HepG2 (cell line): ENCODE data around the gene GLG1. TPM values are rescaled to one million over a fixed set of nuclear protein-coding genes. Genes with fewer than 3 reads are reported as not detected.
A peak's percentile ranks its signal among the peaks of the same experiment; 100 is the strongest.

Experiments
- ATAC-seq: fragments of 200-7000 bp; cut with Tn5 transposase; 3 replicates; pipeline ENCODE4 v1.9.1; 2020; ENCODE audit warnings: mild to moderate bottlenecking, moderate library complexity
- BruUV-seq: library from RNA; stranded (reverse); fragments of 400-500 nt; replicated peaks from 2 replicates; lab custom pipeline; 2021; lab: Mats Ljungman, UMichigan
- CTCF ChIA-PET: fragments of 300-600 bp; formaldehyde crosslinking; extraction: SDS; loops from one replicate; lab custom pipeline; 2021; ENCODE audit warnings: low total read pairs, inconsistent platforms, low intra/inter-chr PET ratio; lab: Yijun Ruan, JAX
- POLR2A ChIA-PET: fragments of 350-600 bp; sonication (Branson Sonifier 250); formaldehyde crosslinking; loops from one replicate; lab custom pipeline; 2020; ENCODE audit warnings: antibody characterized with exemption, inconsistent platforms; lab: Yijun Ruan, JAX
- DNase-seq: peaks from one replicate; pipeline ENCODE4 v3.0.0-alpha.2; 2015; ENCODE audit warnings: low spot score
- FAIRE-seq: peaks from 3 replicates; lab custom pipeline; 2011; peaks lifted over from hg19 to GRCh38; lab: Jason Lieb, UNC
- H2AFZ ChIP-seq: one replicate; pipeline ENCODE4 v1.6.1; 2011; ENCODE audit warnings: low read length, inconsistent platforms
- H3K27ac ChIP-seq: fragments of 300-600 bp; 3 replicates; pipeline ENCODE4 v1.8.0; 2011; ENCODE audit warnings: mixed run types, mild to moderate bottlenecking, mixed read lengths, low read length, inconsistent platforms; ENCODE audit not compliant: insufficient read depth; ENCODE audit errors: extremely low read length
- H3K27me3 ChIP-seq, 2 experiments: fragments of 200-600 bp in 1 of 2; 2 replicates in 1 of 2; 3 replicates in 1 of 2; pipeline versions ENCODE4 v1.6.0 to v1.8.0; 2011; ENCODE audit warnings: low read length in 2 of 2, mild to moderate bottlenecking in 2 of 2, moderate library complexity in 2 of 2, inconsistent platforms in 1 of 2; ENCODE audit not compliant: insufficient read depth in 2 of 2, control insufficient read depth in 1 of 2
- H3K36me3 ChIP-seq, 2 experiments: fragments of 200-600 bp in 1 of 2; replicated peaks in 1 of 2; 2 replicates in 1 of 2; 3 replicates in 1 of 2; pipeline versions ENCODE4 v1.5.1 to v1.8.0; 2011; ENCODE audit warnings: low read length in 2 of 2, inconsistent platforms in 1 of 2; ENCODE audit not compliant: insufficient read depth in 2 of 2, control insufficient read depth in 1 of 2
- H3K4me1 ChIP-seq: 2 replicates; pipeline ENCODE4 v1.5.1; 2012; ENCODE audit warnings: low read length, inconsistent platforms; ENCODE audit not compliant: insufficient read depth
- H3K4me2 ChIP-seq: 2 replicates; pipeline ENCODE4 v1.6.0; 2011; ENCODE audit warnings: low read depth, low read length, inconsistent platforms
- H3K4me3 ChIP-seq, 3 experiments: fragments of 200-600 bp in 1 of 3; sonication (generic), shearing (Covaris generic) in 1 of 3; replicated peaks in 1 of 3; 2 replicates each; pipeline ENCODE4 v1.5.1; 2011 to 2016; ENCODE audit warnings: low read length in 3 of 3, inconsistent platforms in 2 of 3, low read depth in 2 of 3, mild to moderate bottlenecking in 2 of 3, control low read depth in 1 of 3, mixed read lengths in 1 of 3; ENCODE audit not compliant: insufficient read depth in 1 of 3
- H3K79me2 ChIP-seq: one replicate; pipeline ENCODE4 v1.6.1; 2011; ENCODE audit warnings: low read length, inconsistent platforms; ENCODE audit not compliant: insufficient read depth
- H3K9ac ChIP-seq: 2 replicates; pipeline ENCODE4 v1.6.0; 2011; ENCODE audit warnings: mild to moderate bottlenecking, low read depth, low read length, inconsistent platforms; ENCODE audit not compliant: insufficient read depth
- H3K9me3 ChIP-seq: 2 replicates; pipeline ENCODE4 v1.5.1; 2012; ENCODE audit warnings: mild to moderate bottlenecking, low read length
- H4K20me1 ChIP-seq: 2 replicates; pipeline ENCODE4 v1.6.0; 2011; ENCODE audit warnings: inconsistent platforms, mild to moderate bottlenecking, low read length, moderate library complexity; ENCODE audit not compliant: insufficient read depth
- AKNA ChIP-seq: sonication (generic); formaldehyde crosslinking; IDR thresholded peaks from 2 replicates; pipeline ENCODE4 v1.4.0; 2020; ENCODE audit warnings: missing genetic modification reagents, borderline replicate concordance
- CEBPB ChIP-seq: IDR thresholded peaks from 2 replicates; pipeline ENCODE4 v1.6.1; 2011; ENCODE audit warnings: low read depth, low read length, improper control_type of control experiment, borderline replicate concordance
- HNRNPL ChIP-seq: fragments of 200-400 bp; formaldehyde crosslinking; IDR thresholded peaks from 2 replicates; pipeline ENCODE4 v1.6.1; 2017; ENCODE audit warnings: mild to moderate bottlenecking, low read depth, low read length
- ISX ChIP-seq: sonication (generic); formaldehyde crosslinking; conservative IDR thresholded peaks from 2 replicates; pipeline ENCODE4 v1.5.0; 2020; ENCODE audit warnings: missing genetic modification reagents
- MAFF ChIP-seq: IDR thresholded peaks from 2 replicates; pipeline ENCODE4 v1.6.1; 2011; ENCODE audit warnings: low read depth, low read length, improper control_type of control experiment
- MAFK ChIP-seq, 2 experiments: IDR thresholded peaks in 1 of 2; conservative IDR thresholded peaks in 1 of 2; 2 replicates each; pipeline ENCODE4 v1.6.1; 2011; ENCODE audit warnings: improper control_type of control experiment in 2 of 2, low read length in 2 of 2
- ZBTB33 ChIP-seq: sonication (generic); formaldehyde crosslinking; IDR thresholded peaks from 2 replicates; pipeline ENCODE4 v1.4.0; 2020; ENCODE audit warnings: missing genetic modification reagents
- ZFP36L2 ChIP-seq: sonication (generic); formaldehyde crosslinking; IDR thresholded peaks from 2 replicates; pipeline ENCODE4 v1.4.0; 2020; ENCODE audit warnings: missing genetic modification reagents
- ZNF225 ChIP-seq: sonication (generic); formaldehyde crosslinking; IDR thresholded peaks from 2 replicates; pipeline ENCODE4 v1.4.0; 2020; ENCODE audit warnings: mild to moderate bottlenecking, missing genetic modification reagents
- WGBS: methylation state at CpG from one replicate; pipeline ENCODE4 v1.1.6; 2017; ENCODE audit warnings: low lambda C conversion rate; 5-methylcytosine and 5-hydroxymethylcytosine counted together
- in situ Hi-C: cut with HindIII; loops from 2 replicates; pipeline ENCODE4 v1.10.0; 2017; ENCODE audit warnings: low pct_unique_long_range_greater_than_20kb; ENCODE audit not compliant: extremely low pct_ligation_motif_present
- intact Hi-C: fragments of 100-400 bp; cut with micrococcal nuclease; formaldehyde crosslinking; loops from one replicate; pipeline ENCODE4 v1.10.0; 2022; ENCODE audit not compliant: unreplicated experiment
- polyA plus RNA-seq, 8 experiments: library from polyadenylated mRNA; depleted of rRNA in 3 of 8; stranded (reverse) in 7 of 8; unstranded in 1 of 8; fragments of >200 nt; fragmentation: Illumina TruSeq in 4 of 8; extraction: Trizol in 4 of 8; gene quantifications; 2 replicates each; pipeline versions ENCODE4 v1.2.1 to v1.2.3, GENCODE V29; 2011 to 2016; ENCODE audit warnings: low read depth in 4 of 8, missing spikeins in 1 of 8, mixed read lengths in 1 of 8; ENCODE audit not compliant: insufficient read depth in 1 of 8
- total RNA-seq, 5 experiments: library from RNA; depleted of rRNA; stranded (reverse); fragments of >200 nt; fragmentation: Illumina TruSeq; extraction: Trizol; gene quantifications; 2 replicates each; pipeline ENCODE4 v1.2.3, GENCODE V29; 2016; ENCODE audit warnings: low read depth in 1 of 5

The GLG1 gene
- total and polyA plus RNA-seq, 2 of the 13 experiments (the other 11 are each of a cell fraction or from before 2014, with no cell fraction given): 87.7 to 141 TPM

DNA sequence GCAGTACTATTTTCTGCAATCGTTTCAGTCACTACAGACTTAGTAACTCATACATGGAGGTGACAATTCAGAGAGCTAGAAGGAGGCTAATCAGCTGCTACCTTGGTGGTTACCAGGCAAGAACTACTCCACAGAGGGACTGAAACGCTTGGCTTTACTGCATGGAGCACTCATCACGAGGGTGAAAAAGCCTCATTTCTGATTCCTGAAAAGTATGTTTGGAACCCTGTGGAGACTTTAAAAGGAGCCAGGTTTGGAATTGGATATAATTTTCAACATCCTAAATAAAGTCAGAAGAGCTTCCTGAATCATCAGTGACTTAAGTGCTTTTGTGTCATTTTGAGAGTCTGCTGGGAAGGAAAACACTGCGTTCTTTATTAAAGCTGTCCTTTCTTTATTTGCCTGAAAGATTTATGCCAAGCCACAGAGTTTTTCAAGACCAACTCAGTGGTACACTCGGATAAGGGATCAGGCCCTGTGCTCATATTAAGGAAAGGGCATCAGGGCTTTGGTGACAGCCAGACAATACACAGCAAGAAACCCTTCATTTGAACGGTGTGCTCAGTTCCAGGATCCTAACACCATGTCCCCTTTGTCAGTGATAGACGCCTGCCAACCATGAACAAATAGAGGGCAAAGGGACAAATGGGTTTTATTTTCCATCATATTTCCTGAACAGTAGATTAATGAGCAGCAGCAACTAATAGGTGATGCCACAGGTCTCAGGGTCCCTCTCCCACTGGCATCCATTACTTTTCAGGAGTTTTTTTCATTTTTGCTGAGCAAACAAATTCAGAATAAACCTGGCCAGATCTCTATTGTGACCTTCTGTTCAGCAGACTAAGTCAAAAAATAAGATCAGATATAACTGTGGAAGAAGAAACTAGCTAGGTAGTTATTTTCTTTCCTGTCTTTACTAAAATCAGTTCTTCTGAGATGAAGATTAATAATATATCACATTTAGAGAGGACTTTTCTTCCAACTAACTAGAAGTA lies 105.1 kb downstream of the GLG1 start:
- BruUV-seq: no TSS peak
- intact Hi-C loops: loop anchor here (10.0 kb wide), 1 partner anchor 103 kb away; the partner anchor contains the start of gene GLG1
- in situ Hi-C loops: no loop called here

More for the DNA sequence above, 105.1 kb downstream of the GLG1 start:
- H3K9me3 ChIP-seq: no peaks in the 10 kb centered on the region
- no peak overlapping the region for H3K4me3 ChIP-seq
- POLR2A ChIA-PET: no interaction called here
- H4K20me1 ChIP-seq: no peaks in the 10 kb centered on the region
- H3K79me2 ChIP-seq: no peaks in the 10 kb centered on the region
- H2AFZ ChIP-seq: no peak overlapping the region
- ATAC-seq (no peak), FAIRE-seq (no peak), DNase-seq (no peak)
- CTCF ChIA-PET: no interaction called here
- no peak overlapping the region for H3K27ac ChIP-seq
- 81% methylated on average over 7 of the region's 7 CpGs for WGBS
- no peak for TF ChIP-seq CEBPB
- TF ChIP-seq ZFP36L2 (CRISPR knock-in tag): no peak
- TF ChIP-seq MAFK (conservative IDR thresholded peaks at IDR 0.05 in 1 of 2, IDR thresholded peaks at IDR 0.05 in 1 of 2; ENCODE audit: low read length in 2 of 2): peak; percentile 95 to 97
- TF ChIP-seq MAFF: peak; percentile 94
- TF ChIP-seq ZBTB33: no peak
- no peak for TF ChIP-seq ZNF225 (CRISPR knock-in tag)
- no peak for TF ChIP-seq AKNA
- no peak for TF ChIP-seq HNRNPL
- TF ChIP-seq ISX (CRISPR knock-in tag): no peak
- no peak overlapping the region for H3K9ac ChIP-seq
- H3K4me2 ChIP-seq: no peak overlapping the region
- no peaks in the 10 kb centered on the region for H3K4me1 ChIP-seq
- H3K27me3 ChIP-seq: no peaks in the 10 kb centered on the region
- H3K36me3 ChIP-seq: peaks cover 19 to 42% of the 10 kb centered on the region in 2 experiments
